SK-N-SH (cell line): Measurements from ENCODE around the gene TMPRSS13.

ENCODE experiments used
- CTCF ChIP-seq: fragments of 200-600 bp; sonication (generic); IDR thresholded peaks from 2 replicates; pipeline ENCODE4 v1.6.1; 2017; ENCODE audit warnings: antibody characterized with exemption, mild to moderate bottlenecking, moderate library complexity
- EP300 ChIP-seq, 2 experiments: IDR thresholded peaks; 2 replicates each; pipeline versions ENCODE4 v1.4.0 to v1.6.1; 2012; ENCODE audit warnings: borderline replicate concordance in 1 of 2, low read depth in 1 of 2, low read length in 1 of 2
- EZH2phosphoT487 ChIP-seq: fragments of 200-600 bp; sonication (generic); IDR thresholded peaks from 2 replicates; pipeline ENCODE4 v1.6.1; 2017; ENCODE audit warnings: low read depth, mixed run types, mild to moderate bottlenecking, antibody characterized with exemption, moderate library complexity, borderline replicate concordance
- FOXM1 ChIP-seq: IDR thresholded peaks from 2 replicates; pipeline ENCODE4 v1.4.0; 2012; ENCODE audit warnings: low read depth, mild to moderate bottlenecking
- JUND ChIP-seq: IDR thresholded peaks from 2 replicates; pipeline ENCODE4 v1.4.0; 2012
- PBX3 ChIP-seq: IDR thresholded peaks from 2 replicates; pipeline ENCODE4; 2012
- POLR2AphosphoS5 ChIP-seq: IDR thresholded peaks from 2 replicates; pipeline ENCODE4 v1.6.1; 2012; ENCODE audit warnings: low read depth, low read length
- RAD21 ChIP-seq: IDR thresholded peaks from 2 replicates; pipeline ENCODE4 v1.6.1; 2012; ENCODE audit warnings: mild to moderate bottlenecking, low read length
- RXRA ChIP-seq: IDR thresholded peaks from 2 replicates; pipeline ENCODE4 v1.4.0; 2012; ENCODE audit warnings: low read depth, mild to moderate bottlenecking, borderline replicate concordance
- SIN3A ChIP-seq: IDR thresholded peaks from 2 replicates; pipeline ENCODE4 v1.6.1; 2012; ENCODE audit warnings: low read depth, mild to moderate bottlenecking, low read length, moderate library complexity, borderline replicate concordance
- TAF1 ChIP-seq: IDR thresholded peaks from 2 replicates; pipeline ENCODE4 v1.6.1; 2012; ENCODE audit warnings: low read depth, mild to moderate bottlenecking, low read length, moderate library complexity, borderline replicate concordance
- TF ChIP-seq, protein P1 (sequence below): IDR thresholded peaks from 2 replicates; pipeline ENCODE4 v1.4.0; 2012; ENCODE audit warnings: low read depth, borderline replicate concordance
- TF ChIP-seq, protein P2 (sequence below): IDR thresholded peaks from 2 replicates; pipeline ENCODE4 v1.4.0; 2012; ENCODE audit warnings: low read depth

DNA sequence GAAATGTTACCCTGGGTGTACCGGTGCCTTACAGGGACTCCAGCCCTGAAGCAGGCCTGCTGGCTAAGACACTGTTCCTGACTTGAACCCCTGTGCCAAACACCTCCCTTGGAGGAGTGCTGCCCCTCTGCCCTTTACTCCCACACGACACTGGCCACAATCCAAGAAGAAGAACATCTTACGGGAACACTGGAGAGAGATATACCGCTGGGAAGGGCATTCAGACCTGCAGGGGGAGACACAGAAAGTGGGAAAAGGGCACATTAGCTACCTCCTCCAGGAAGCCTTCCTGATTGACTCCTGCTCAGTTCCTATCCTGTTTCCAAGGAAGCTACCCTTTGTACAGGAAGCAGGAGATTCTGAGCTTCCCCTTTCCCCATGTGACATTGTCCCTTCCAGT is 18.7 kb downstream of the TMPRSS13 start:
- no peak for TF ChIP-seq SIN3A
- TF ChIP-seq TAF1 = no peak
- TF ChIP-seq EZH2phosphoT487 = no peak
- no peak for TF ChIP-seq CTCF
- no peak for TF ChIP-seq FOXM1
- TF ChIP-seq, protein P1, sequence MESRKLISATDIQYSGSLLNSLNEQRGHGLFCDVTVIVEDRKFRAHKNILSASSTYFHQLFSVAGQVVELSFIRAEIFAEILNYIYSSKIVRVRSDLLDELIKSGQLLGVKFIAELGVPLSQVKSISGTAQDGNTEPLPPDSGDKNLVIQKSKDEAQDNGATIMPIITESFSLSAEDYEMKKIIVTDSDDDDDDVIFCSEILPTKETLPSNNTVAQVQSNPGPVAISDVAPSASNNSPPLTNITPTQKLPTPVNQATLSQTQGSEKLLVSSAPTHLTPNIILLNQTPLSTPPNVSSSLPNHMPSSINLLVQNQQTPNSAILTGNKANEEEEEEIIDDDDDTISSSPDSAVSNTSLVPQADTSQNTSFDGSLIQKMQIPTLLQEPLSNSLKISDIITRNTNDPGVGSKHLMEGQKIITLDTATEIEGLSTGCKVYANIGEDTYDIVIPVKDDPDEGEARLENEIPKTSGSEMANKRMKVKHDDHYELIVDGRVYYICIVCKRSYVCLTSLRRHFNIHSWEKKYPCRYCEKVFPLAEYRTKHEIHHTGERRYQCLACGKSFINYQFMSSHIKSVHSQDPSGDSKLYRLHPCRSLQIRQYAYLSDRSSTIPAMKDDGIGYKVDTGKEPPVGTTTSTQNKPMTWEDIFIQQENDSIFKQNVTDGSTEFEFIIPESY = no peak
- TF ChIP-seq EP300 (IDR thresholded peaks at IDR 0.05; ENCODE audit: borderline replicate concordance in 1 of 2, low read depth in 1 of 2, low read length in 1 of 2) = no peak
- no peak for TF ChIP-seq POLR2AphosphoS5
- TF ChIP-seq RXRA = no peak
- TF ChIP-seq JUND = no peak
- no peak for TF ChIP-seq PBX3
- no peak for TF ChIP-seq RAD21
- TF ChIP-seq, protein P2, sequence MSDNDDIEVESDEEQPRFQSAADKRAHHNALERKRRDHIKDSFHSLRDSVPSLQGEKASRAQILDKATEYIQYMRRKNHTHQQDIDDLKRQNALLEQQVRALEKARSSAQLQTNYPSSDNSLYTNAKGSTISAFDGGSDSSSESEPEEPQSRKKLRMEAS = no peak
